ENCODE results near the gene LSAMP. TPM values are rescaled to one million over a fixed set of nuclear protein-coding genes. Genes with fewer than 3 reads are reported as not detected.

LSAMP gene
- total and polyA plus RNA-seq, 9 of the 15 experiments (the other 6 are each of a cell fraction or from before 2014, with no cell fraction given) = 0.09 to 0.11 TPM; not detected in 7

DNA sequence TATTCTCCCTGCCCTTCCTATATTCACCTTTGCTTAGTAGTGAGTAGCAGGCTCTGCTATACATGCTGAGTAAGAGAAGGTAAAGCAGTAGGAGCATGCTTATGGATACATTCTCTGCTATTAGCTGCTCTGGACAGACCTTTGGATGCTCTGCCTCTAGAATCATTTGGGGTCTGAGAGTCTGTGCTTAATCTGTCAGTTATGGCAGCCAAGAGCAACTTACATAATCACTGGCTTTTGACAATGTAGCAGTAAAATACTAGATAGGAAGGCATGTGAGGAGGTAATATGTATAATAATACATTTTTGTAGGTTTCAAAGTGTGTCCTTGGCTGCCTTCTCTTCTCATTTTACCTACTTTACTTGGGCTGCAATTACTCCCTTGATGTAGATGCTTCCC, 544.3 kb downstream of the LSAMP start:
- POLR2A ChIA-PET = no interaction called here

More for the DNA sequence above, 544.3 kb downstream of the LSAMP start:
- Histone ChIP-seq H4K20me1 (replicated peaks; ENCODE audit: control insufficient read depth, insufficient read depth, low read length) (no peaks in the 10 kb centered on the region), H3K27me3 (ENCODE audit: control insufficient read depth in 2 of 2, insufficient read depth in 2 of 2, low read length in 2 of 2) (no peaks in the 10 kb centered on the region), H3K4me3 (no peak overlapping the region), H3K4me2 (ENCODE audit: insufficient read depth, low read length) (no peak overlapping the region), H3K79me2 (ENCODE audit: control insufficient read depth, insufficient read depth, low read length) (no peaks in the 10 kb centered on the region), H3K9me3 (replicated peaks; ENCODE audit: control insufficient read depth, insufficient read depth, low read depth, low read length) (no peaks in the 10 kb centered on the region), H3K4me1 (replicated peaks in 1 of 2; ENCODE audit: control insufficient read depth in 2 of 2, insufficient read depth in 2 of 2, low read length in 2 of 2) (no peaks in the 10 kb centered on the region), H3K9me1 (ENCODE audit: control insufficient read depth, insufficient read depth, low read length) (no peaks in the 10 kb centered on the region), H3K27ac (ENCODE audit: extremely low read depth, low read depth, low read length) (no peak overlapping the region), H3K9ac (ENCODE audit: insufficient read depth in 1 of 2, low read depth in 2 of 2, low read length in 2 of 2) (no peak overlapping the region), H3K36me3 (ENCODE audit: control insufficient read depth, insufficient read depth, low read length) (no peaks in the 10 kb centered on the region), H2AFZ (ENCODE audit: low read depth, low read length) (no peak overlapping the region)
- intact Hi-C loops (cut with micrococcal nuclease) = no loop called here
- ATAC-seq (no peak), DNase-seq (ENCODE audit: extremely low read depth in 1 of 4, low spot score in 3 of 4) (no peak), FAIRE-seq (no peak)
- TF ChIP-seq, protein P1, sequence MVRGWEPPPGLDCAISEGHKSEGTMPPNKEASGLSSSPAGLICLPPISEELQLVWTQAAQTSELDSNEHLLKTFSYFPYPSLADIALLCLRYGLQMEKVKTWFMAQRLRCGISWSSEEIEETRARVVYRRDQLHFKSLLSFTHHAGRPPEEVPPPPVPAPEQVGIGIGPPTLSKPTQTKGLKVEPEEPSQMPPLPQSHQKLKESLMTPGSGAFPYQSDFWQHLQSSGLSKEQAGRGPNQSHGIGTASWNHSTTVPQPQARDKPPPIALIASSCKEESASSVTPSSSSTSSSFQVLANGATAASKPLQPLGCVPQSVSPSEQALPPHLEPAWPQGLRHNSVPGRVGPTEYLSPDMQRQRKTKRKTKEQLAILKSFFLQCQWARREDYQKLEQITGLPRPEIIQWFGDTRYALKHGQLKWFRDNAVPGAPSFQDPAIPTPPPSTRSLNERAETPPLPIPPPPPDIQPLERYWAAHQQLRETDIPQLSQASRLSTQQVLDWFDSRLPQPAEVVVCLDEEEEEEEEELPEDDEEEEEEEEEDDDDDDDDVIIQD (CRISPR knock-in tag; IDR thresholded peaks at IDR 0.05) = no peak
- no peak for TF ChIP-seq MAFG (tag; conservative IDR thresholded peaks at IDR 0.05)
- no peak for TF ChIP-seq ERF (CRISPR knock-in tag; IDR thresholded peaks at IDR 0.05)
- no peak for TF ChIP-seq CEBPG (CRISPR knock-in tag; IDR thresholded peaks at IDR 0.05)
- no peak for TF ChIP-seq CEBPG (tag; conservative IDR thresholded peaks at IDR 0.05 in 1 of 2, IDR thresholded peaks at IDR 0.05 in 1 of 2)
- TF ChIP-seq CAMTA2 (CRISPR knock-in tag; conservative IDR thresholded peaks at IDR 0.05) = no peak
- TF ChIP-seq RFX7 (CRISPR knock-in tag; IDR thresholded peaks at IDR 0.05) = no peak
- no peak for TF ChIP-seq ZNF695 (CRISPR knock-in tag; IDR thresholded peaks at IDR 0.05)
- no peak for TF ChIP-seq RCOR1 (IDR thresholded peaks at IDR 0.05; ENCODE audit: borderline replicate concordance in 1 of 2, low read depth in 2 of 2, low read length in 2 of 2)
- TF ChIP-seq, protein P2, sequence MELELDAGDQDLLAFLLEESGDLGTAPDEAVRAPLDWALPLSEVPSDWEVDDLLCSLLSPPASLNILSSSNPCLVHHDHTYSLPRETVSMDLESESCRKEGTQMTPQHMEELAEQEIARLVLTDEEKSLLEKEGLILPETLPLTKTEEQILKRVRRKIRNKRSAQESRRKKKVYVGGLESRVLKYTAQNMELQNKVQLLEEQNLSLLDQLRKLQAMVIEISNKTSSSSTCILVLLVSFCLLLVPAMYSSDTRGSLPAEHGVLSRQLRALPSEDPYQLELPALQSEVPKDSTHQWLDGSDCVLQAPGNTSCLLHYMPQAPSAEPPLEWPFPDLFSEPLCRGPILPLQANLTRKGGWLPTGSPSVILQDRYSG (tag; conservative IDR thresholded peaks at IDR 0.05; ENCODE audit: low read depth) = no peak
- TF ChIP-seq ZNF232 (CRISPR knock-in tag; IDR thresholded peaks at IDR 0.05) = no peak
- no peak for TF ChIP-seq CEBPB (tag; IDR thresholded peaks at IDR 0.05)
- TF ChIP-seq PML (IDR thresholded peaks at IDR 0.05; ENCODE audit: low read length) = no peak
- TF ChIP-seq ZNF324 (CRISPR knock-in tag; IDR thresholded peaks at IDR 0.05) = no peak
- TF ChIP-seq, protein P3, sequence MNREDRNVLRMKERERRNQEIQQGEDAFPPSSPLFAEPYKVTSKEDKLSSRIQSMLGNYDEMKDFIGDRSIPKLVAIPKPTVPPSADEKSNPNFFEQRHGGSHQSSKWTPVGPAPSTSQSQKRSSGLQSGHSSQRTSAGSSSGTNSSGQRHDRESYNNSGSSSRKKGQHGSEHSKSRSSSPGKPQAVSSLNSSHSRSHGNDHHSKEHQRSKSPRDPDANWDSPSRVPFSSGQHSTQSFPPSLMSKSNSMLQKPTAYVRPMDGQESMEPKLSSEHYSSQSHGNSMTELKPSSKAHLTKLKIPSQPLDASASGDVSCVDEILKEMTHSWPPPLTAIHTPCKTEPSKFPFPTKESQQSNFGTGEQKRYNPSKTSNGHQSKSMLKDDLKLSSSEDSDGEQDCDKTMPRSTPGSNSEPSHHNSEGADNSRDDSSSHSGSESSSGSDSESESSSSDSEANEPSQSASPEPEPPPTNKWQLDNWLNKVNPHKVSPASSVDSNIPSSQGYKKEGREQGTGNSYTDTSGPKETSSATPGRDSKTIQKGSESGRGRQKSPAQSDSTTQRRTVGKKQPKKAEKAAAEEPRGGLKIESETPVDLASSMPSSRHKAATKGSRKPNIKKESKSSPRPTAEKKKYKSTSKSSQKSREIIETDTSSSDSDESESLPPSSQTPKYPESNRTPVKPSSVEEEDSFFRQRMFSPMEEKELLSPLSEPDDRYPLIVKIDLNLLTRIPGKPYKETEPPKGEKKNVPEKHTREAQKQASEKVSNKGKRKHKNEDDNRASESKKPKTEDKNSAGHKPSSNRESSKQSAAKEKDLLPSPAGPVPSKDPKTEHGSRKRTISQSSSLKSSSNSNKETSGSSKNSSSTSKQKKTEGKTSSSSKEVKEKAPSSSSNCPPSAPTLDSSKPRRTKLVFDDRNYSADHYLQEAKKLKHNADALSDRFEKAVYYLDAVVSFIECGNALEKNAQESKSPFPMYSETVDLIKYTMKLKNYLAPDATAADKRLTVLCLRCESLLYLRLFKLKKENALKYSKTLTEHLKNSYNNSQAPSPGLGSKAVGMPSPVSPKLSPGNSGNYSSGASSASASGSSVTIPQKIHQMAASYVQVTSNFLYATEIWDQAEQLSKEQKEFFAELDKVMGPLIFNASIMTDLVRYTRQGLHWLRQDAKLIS (CRISPR knock-in tag; IDR thresholded peaks at IDR 0.05) = no peak
- BruUV-seq (replicated peaks) = no TSS peak
- in situ Hi-C loops (cut with MboI) = no loop called here
- CTCF ChIA-PET (ENCODE audit: low intra/inter-chr PET ratio) = no interaction called here
